ENCODE data around the gene COL2A1.

Gene COL2A1

GRCh38 chr12:48029491-48030172 lies 25.4 kb upstream of the COL2A1 start:
- no peak for FAIRE-seq

- no peak for FAIRE-seq
Measured at GRCh38 chr12:48028541-48029431, 24.5 kb upstream of the COL2A1 start.

GRCh38 chr12:48027183-48028002 lies 23.1 kb upstream of the COL2A1 start:
- no peak for FAIRE-seq

- FAIRE-seq: no peak
Measured at GRCh38 chr12:48026060-48026827, 22.0 kb upstream of the COL2A1 start.

GRCh38 chr12:48025281-48025680 lies 21.0 kb upstream of the COL2A1 start:
- FAIRE-seq: no peak

GRCh38 chr12:48024735-48025134 lies 20.5 kb upstream of the COL2A1 start:
- no peak for FAIRE-seq

- FAIRE-seq: no peak
Measured at GRCh38 chr12:48023386-48023785, 19.1 kb upstream of the COL2A1 start.

- no peak for FAIRE-seq
Measured at GRCh38 chr12:48022676-48023385, 18.6 kb upstream of the COL2A1 start.

GRCh38 chr12:48022180-48022521 lies 17.9 kb upstream of the COL2A1 start:
- FAIRE-seq: no peak

GRCh38 chr12:48021485-48022179 lies 17.4 kb upstream of the COL2A1 start:
- FAIRE-seq: no peak

- no peak for FAIRE-seq
Measured at GRCh38 chr12:48019639-48020265, 15.5 kb upstream of the COL2A1 start.

GRCh38 chr12:48018618-48018995 lies 14.3 kb upstream of the COL2A1 start:
- FAIRE-seq: no peak

- FAIRE-seq: no peak
Measured at GRCh38 chr12:48017921-48018617, 13.8 kb upstream of the COL2A1 start.

- no peak for FAIRE-seq
Measured at GRCh38 chr12:48017496-48017895, 13.2 kb upstream of the COL2A1 start.

- FAIRE-seq: no peak
Measured at GRCh38 chr12:48016373-48017020, 12.2 kb upstream of the COL2A1 start.

- FAIRE-seq: no peak
Measured at GRCh38 chr12:48015954-48016353, 11.7 kb upstream of the COL2A1 start.

- FAIRE-seq: no peak
Measured at GRCh38 chr12:48015129-48015528, 10.9 kb upstream of the COL2A1 start.

- no peak for FAIRE-seq
Measured at GRCh38 chr12:48013287-48013686, 9.0 kb upstream of the COL2A1 start.

GRCh38 chr12:48012070-48012469 lies 7.8 kb upstream of the COL2A1 start:
- no peak for FAIRE-seq
